ENCODE results near the gene NIBAN1.
A peak's percentile ranks its signal among the peaks of the same experiment; 100 is the strongest.
"Not testable (repeated sequence)": the region's sequence is repeated elsewhere in the genome, so short reads cannot be mapped to it uniquely, and the experiment has no call there.

The NIBAN1 gene

GRCh38 chr1:184974056-184974836, at the start of gene NIBAN1:
TSS of gene NIBAN1 (minus strand) at chr1:184974508. CDS start at chr1:184974356, 152 bp downstream.
- DNase-seq: peak; percentile 36

DNA sequence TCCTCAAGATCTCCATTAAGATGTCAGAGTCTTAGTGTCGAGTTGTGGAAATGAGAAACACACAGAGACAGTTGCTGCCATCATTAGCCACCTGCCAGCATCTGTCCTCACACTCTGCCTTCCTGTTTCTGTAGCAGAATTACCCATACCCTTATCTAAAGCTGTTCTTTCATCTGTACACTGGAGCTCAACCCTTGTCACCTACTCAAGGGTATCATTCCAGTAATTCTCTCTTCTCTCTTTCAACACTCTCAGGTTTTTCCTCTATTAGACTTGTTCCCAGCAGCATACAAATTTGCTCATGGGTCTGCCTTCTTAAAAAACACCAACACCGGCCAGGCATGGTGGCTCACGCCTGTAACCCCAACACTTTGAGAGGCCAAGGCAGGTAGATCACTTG, 43.7 kb upstream of the NIBAN1 start:
- DNase-seq: no peak

- no peak for DNase-seq
Measured at GRCh38 chr1:185017338-185017737, 43.0 kb upstream of the NIBAN1 start.

- DNase-seq: no peak
Measured at GRCh38 chr1:185016880-185017279, 42.6 kb upstream of the NIBAN1 start.

DNA sequence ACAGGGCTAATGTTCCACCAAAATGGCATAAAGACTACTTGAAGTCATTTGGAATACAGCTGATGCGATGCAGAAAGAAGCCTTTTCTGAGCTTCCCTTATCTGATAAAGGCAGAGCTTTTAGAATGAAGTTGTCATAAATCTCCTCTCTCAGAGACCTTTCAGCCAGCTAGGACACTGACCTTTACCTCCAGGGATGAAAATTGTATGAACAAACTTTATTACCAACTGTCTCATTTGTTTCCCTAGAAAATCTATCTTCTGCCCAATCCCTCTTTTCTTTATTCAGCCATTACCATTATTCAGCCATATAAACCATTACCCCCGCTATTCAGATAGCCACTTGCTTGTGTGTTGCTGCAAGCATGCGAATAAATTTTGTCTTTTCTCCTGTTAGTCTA, 41.3 kb upstream of the NIBAN1 start:
- no peak for DNase-seq

GRCh38 chr1:185014941-185015340, 40.6 kb upstream of the NIBAN1 start:
- no peak for DNase-seq

DNA sequence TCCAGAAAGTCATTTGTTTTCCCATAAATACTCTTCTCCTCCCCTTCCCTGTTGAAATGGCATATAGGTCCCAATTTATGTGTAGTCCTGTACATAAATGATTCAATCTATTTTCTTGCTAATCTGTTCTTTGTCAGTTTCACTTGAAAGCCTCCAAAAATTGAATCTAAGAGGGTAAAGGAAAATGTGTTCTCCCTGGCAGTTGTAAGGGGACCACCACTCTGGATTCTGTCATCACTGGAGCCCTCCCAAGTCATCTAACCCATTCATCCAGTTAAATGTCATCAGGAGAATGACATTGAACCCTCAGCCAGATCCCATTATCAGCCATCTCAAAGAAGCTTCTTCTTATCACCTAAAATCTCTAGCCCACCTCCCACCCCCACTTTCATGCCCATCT, 36.1 kb upstream of the NIBAN1 start:
- DNase-seq: no peak

GRCh38 chr1:185008838-185009237, 34.5 kb upstream of the NIBAN1 start:
- no peak for DNase-seq

DNA sequence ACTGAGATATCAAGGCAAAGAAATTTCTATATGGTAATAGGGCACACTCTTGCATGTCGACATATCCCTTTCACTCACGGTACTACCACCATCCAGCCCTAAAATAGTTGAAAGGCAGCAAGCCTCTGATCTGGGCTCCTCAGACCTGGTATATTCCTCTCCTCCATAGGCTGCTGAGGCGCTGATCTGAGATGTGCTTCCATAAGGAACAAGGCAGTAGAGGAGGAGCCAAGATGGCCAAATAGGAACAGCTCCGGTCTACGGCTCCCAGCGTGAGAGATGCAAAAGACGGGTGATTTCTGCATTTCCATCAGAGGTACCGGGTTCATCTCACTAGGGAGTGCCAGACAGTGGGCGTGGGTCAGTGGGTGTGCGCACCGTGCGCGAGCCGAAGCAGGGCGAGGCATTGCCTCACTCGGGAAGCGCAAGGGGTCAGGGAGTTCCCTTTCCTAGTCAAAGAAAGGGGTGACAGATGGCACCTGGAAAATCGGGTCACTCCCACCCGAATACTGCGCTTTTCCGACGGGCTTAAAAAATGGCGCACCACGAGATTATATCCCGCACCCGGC, 27.1 kb upstream of the NIBAN1 start:
- DNase-seq: not testable (repeated sequence)

- DNase-seq: not testable (repeated sequence)
Measured at GRCh38 chr1:184999974-185000373, 25.7 kb upstream of the NIBAN1 start.

- no peak for DNase-seq
Measured at GRCh38 chr1:184994301-184994700, 20.0 kb upstream of the NIBAN1 start.

DNA sequence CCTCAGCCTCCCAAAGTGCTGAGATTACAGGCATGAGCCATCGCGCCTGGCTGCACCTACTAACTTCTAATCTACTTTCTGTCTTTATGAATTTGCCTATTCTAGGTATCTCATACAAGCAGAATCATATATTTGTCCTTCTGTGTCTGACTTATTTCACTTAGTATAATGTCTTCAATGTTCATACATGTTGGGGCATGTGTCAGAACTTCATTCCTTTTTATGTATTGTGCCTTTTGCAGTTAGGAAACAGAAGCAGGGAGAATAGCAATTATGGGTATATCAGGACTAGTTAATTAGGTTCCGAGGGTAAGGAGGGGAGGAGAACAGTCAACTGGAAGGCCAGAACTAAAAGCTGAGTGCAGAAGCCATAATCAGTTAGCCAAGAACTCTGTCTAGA, 18.0 kb upstream of the NIBAN1 start:
- DNase-seq: no peak

DNA sequence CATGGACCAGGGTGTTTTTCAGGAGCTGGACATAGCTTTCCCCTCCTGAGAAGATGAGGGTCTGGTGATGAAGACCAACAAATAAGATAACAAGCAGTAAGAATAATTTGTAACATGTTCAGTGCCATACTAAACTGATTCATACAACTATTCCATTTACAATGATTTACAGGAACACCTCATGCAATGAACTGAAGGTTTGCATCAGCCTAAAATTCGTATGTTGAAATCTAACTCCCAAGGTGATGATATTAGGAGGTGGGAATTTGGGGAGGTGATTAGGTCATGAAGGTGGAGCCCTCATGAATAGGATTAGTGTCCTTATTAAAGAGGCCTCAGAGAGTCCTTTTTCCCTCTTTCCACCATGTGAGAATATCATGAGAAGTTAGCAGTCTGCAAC, 15.9 kb upstream of the NIBAN1 start:
- no peak for DNase-seq

GRCh38 chr1:184988506-184988905, 14.2 kb upstream of the NIBAN1 start:
- no peak for DNase-seq

- DNase-seq: no peak
Measured at GRCh38 chr1:184987696-184988095, 13.4 kb upstream of the NIBAN1 start.

DNA sequence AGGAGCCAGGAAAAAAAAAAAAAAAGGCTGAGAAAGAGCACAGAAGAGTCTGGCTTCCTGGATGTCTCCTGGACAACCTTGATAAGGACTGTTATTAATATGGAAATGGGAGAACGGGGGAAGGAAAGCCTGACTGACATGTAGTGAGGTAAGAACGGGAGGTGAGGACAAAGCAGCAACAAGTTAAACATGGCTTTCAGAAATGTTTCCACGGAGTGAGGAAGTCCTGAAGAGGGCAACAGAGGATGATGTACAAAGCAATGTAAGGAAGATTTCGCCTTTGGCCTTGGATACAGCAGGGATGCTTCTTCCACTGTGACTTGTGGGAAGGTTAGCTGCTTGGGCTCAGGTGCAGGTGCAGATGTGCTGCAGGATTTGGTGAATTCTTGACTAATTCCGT, 11.9 kb upstream of the NIBAN1 start:
- no peak for DNase-seq

DNA sequence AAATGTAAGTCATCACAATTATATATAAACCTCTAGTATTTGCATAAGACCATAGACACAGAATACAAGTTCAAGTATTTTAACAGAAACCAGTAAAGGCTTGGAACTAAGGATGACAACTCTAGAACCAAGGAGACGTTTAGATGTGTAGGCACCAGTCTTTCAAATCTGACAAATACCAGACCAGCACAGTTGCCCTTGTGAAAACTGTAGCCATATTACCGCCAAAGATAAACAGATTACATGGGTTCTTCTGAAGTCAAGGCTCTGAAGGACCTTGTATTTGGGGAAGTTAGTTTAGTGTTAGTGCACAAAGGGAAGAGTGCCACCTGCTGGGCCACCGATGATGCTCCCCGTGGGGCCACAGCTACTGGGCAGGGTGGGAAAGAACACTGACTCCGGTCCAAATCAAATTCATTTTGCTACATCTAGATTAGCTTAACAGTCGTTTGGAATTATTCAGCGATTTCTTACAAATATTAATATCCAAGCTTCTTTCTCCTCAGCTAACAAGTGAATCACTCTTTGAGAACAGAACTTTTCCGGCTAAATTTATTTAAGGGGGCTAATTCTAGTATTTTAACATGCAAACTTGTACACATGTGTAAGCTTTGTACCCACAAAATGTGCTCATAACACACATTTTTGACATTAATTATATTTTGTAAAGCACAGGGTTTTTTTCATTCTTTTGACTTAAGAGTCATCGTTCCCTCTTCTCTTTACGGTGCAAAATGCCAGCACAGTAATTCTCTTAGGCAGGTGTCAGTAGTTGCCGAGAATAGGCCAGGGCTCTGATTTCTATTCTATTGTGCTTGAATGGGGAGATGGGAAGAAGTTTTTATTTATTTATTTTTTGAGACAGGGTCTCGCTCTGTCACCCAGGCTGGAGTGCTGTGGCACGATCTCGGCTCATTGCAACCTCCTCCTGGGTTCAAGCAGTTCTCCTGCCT, 8.0 kb upstream of the NIBAN1 start:
- DNase-seq: peak; percentile 65

- DNase-seq: no peak
Measured at GRCh38 chr1:184980726-184981125, 6.4 kb upstream of the NIBAN1 start.

- no peak for DNase-seq
Measured at GRCh38 chr1:184975208-184975870, 1.0 kb upstream of the NIBAN1 start.

GRCh38 chr1:184974837-184975115, 468 bp upstream of the NIBAN1 start:
- DNase-seq: no peak

DNA sequence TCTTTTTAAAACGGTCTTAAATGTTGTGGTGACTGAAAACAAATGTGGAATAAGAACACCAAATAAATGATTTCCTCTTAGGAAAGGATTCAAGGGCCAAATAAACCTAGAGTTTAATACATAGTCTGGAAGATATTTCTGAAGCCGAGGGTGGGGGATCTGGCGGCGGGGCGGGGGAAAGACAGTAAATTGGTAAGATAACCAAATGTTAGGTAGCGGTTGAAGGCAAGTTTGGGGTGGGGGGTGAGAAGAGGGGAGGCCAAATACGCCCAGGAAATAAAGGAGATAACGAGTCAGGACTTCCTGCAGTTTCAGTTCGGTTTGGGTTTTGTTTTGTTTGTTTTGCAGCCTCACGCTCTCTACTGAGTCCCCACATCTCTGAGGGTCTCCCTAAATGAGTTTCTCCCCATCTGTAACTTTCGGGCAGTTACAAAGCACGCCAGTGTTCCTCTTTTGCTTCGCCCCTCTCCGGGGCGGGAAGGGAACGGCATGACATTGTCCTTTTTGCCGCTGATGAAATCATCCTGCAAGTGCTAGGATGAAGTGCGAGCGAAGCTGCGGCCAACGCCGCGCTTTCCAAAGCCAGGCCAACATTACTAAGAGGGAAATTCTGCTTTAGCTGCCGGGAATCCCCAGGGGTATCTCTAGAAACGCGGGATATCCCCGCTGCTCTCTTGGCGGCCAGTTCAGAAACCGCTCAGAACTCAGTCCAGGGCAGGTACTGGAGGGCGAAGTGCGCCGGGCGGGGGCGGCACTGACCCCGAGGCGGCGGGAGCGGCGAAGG, 844 bp downstream of the NIBAN1 start:
- DNase-seq: peak; percentile 34

DNA sequence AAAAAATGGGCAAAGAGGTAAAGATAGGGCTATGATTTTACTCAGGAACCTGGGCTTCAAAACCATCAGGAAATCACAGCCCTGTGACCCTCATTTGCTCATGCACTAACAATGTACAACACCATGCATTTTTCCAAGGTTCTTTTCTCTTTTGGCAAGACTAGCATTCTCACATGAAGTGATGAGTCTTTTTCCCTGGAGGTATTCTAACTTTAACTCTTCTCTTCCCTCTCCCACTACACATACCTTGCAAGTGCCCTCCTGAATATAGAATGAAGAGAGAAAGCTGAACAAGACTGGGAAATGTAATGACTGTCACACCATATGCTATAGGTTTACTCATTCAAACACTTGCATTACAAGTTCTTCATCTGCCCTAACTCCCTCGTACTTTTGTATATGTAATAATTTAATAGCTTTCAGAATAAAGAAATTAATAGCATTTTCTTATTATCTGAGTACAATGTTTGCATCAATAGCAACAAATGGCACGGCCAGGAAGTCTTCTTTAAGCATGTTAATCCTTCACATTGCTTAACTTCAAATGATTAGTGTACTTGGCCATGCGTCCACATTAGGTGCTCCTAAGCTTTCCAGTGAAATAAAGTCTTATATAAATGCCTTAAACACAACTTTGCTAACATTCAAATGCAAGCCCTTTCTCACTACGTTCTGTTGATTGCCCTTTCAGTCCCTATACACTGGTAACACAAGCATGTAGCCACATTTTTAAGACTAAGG, 1.8 kb downstream of the NIBAN1 start:
- no peak for DNase-seq
